Measurements from ENCODE around the gene FARP1. TPM values are rescaled to one million over a fixed set of nuclear protein-coding genes. Genes with fewer than 3 reads are reported as not detected.
A peak's percentile ranks its signal among the peaks of the same experiment; 100 is the strongest.
"Not testable (repeated sequence)": the region's sequence is repeated elsewhere in the genome, so short reads cannot be mapped to it uniquely, and the experiment has no call there.

The FARP1 gene
- total RNA-seq, 6 experiments from 2014 or later = 44.9 to 104 (median 80.0) TPM

DNA sequence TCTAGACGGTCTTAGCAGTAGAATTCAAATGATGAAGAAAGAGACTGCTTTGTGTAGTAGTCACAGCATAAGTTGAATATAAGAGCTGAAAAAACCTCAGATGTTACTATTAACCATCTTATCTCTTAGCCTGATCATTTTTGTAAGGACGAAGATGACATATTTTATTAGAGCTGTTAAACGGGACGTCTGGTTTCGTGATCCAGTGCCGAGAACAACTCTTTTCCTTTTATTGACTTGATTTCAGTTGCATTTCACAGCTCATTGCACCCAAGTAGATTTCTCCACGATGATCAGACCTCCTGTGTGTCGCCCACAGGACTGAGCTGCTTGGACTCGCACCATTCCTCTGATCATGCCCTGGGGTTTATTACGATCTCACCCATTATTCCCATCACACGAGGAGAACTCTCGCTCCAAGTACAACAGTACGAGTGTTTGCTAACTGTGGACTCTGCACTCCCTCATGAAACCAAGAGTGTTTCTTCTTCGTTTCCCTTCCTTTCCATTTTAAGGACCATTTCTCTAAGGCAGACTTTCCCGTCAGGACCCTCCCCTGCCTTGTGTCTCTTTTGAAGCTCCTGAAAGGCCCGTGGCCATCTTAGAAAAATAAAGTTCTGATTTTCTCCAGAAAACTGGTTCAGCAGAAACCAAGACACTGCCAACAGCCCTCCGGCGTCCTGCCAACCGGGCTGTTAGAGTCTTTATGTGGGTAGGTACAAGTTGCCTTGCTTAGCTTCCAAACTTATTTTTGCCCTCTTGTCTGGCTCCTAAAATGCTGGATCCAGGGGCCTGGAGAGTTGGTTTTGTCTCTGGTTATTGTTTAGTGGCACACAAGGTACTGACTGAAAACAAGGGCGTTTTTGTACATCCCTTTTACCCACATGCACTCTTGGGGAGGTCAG, 82.4 kb downstream of the FARP1 start:
- Histone ChIP-seq H3K4me3 (no peak overlapping the region), H3K36me3 (no peaks in the 10 kb centered on the region), H3K9me3 (no peaks in the 10 kb centered on the region), H3K27me3 (no peaks in the 10 kb centered on the region), H3K4me1 (peaks cover 0 to 35% (median 9%) of the 10 kb centered on the region in 4 donors), H3K27ac (peak overlapping the region in 2 of 3 donors; percentile 33 to 51)
- intact Hi-C loops (cut with DNase I) = no loop called here
- no peak for DNase-seq
- TF ChIP-seq, protein P1, sequence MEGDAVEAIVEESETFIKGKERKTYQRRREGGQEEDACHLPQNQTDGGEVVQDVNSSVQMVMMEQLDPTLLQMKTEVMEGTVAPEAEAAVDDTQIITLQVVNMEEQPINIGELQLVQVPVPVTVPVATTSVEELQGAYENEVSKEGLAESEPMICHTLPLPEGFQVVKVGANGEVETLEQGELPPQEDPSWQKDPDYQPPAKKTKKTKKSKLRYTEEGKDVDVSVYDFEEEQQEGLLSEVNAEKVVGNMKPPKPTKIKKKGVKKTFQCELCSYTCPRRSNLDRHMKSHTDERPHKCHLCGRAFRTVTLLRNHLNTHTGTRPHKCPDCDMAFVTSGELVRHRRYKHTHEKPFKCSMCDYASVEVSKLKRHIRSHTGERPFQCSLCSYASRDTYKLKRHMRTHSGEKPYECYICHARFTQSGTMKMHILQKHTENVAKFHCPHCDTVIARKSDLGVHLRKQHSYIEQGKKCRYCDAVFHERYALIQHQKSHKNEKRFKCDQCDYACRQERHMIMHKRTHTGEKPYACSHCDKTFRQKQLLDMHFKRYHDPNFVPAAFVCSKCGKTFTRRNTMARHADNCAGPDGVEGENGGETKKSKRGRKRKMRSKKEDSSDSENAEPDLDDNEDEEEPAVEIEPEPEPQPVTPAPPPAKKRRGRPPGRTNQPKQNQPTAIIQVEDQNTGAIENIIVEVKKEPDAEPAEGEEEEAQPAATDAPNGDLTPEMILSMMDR (IDR thresholded peaks at IDR 0.05) = no peak
- no peak for TF ChIP-seq POLR2A (IDR thresholded peaks at IDR 0.05)
- WGBS (ENCODE audit: insufficient coverage, low coverage, low lambda C conversion rate, missing lambda C conversion rate) = 57% methylated on average over 19 of the region's 20 CpGs
- peak; percentile 56 to 81 (median 75) for ATAC-seq

DNA sequence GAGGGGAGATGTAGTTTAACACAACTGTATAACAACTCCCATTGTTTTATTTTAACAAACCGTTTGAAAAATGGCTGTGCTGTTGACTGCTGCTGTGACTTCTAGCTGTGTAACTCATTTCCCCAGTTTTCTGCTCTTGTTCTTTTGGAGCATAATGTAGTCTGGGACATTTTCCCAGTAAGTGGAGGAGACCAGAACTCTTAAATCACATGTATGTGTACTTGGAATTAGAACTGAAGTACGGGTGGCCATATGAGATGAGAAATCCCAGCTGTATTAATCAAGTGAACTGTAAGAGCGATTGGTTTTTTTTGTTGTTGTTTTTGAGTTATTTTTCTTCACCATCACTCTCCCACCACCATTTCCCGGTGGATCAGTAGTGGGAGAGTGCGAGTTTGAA, 83.6 kb downstream of the FARP1 start:
- DNase-seq (no peak), ATAC-seq (no peak)
- H3K27me3 ChIP-seq = no peaks in the 10 kb centered on the region
- TF ChIP-seq, protein P1 (IDR thresholded peaks at IDR 0.05) = no peak
- TF ChIP-seq POLR2A (IDR thresholded peaks at IDR 0.05) = no peak
- WGBS (ENCODE audit: insufficient coverage, low coverage, low lambda C conversion rate, missing lambda C conversion rate) = 93% methylated on average over 5 of the region's 5 CpGs
- H3K9me3 ChIP-seq = no peaks in the 10 kb centered on the region
- H3K36me3 ChIP-seq = no peaks in the 10 kb centered on the region
- H3K27ac ChIP-seq = no peak overlapping the region
- intact Hi-C loops (cut with DNase I) = no loop called here
- no peak overlapping the region for H3K4me3 ChIP-seq
- H3K4me1 ChIP-seq = peaks cover 0 to 35% (median 7%) of the 10 kb centered on the region in 4 donors

DNA sequence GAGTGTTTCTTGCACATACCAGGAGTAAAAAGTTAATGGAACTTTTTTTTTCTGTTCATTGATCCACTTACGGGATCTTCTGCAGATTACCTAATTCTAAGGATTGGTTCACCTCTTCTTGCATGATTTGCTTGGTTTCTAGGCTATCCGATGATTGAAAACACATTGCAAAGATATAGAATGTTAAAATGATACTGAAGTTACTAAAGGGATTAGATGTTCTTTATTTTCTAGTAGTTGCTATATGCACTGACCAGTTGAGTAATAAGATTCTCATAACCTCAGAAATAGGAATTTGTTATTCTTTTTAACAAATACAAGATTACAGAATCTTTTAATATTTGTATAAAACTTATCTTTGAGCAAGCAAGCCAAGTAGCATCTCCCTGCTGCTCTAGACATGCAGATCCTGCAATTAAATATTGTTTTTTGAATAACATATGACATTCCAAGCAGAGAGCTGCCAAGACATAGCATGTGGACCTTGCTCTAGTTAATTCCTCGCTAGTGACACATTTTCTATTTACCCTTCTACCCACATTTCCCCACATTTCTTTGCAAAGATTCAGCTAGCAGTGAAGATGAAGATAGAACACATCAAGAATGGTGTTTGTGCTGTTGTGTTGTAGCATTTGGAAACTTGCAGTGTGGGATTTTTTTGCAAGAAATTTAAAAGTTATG, 85.9 kb downstream of the FARP1 start:
- DNase-seq = no peak
- peak overlapping the region in 1 of 3 donors; percentile 2 for H3K27ac ChIP-seq
- TF ChIP-seq POLR2A (IDR thresholded peaks at IDR 0.05) = no peak
- TF ChIP-seq, protein P1 (IDR thresholded peaks at IDR 0.05) = no peak
- 26% methylated on average over 3 of the region's 3 CpGs for WGBS (ENCODE audit: insufficient coverage, low coverage, low lambda C conversion rate, missing lambda C conversion rate)
- H3K4me3 ChIP-seq = no peak overlapping the region
- H3K36me3 ChIP-seq = no peaks in the 10 kb centered on the region
- peak; percentile 49 to 78 (median 66) for ATAC-seq
- no peaks in the 10 kb centered on the region for H3K27me3 ChIP-seq
- intact Hi-C loops (cut with DNase I) = no loop called here
- no peaks in the 10 kb centered on the region for H3K9me3 ChIP-seq
- peaks cover 0 to 43% (median 8%) of the 10 kb centered on the region in 4 donors for H3K4me1 ChIP-seq

DNA sequence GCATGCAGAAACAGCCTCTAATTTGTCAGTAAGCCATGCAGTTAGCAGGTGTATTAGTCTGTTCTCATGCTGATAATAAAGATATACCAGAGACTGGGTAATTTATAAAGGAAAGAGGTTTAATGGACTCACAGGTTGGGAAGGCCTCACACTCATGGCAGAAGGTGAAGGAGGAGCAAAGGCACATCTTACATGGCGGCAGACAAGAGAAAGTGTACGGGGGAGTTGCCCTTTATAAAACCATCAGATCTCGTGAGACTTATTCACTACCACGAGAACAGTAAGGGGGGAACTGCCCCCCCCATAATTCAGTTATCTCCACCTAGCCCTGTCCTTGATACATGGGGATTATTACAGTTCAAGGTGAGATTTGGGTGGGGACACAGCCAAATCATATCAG, 87.9 kb downstream of the FARP1 start:
- H3K9me3 ChIP-seq; H3K4me3 ChIP-seq; H3K27me3 ChIP-seq; ATAC-seq; H3K36me3 ChIP-seq; H3K27ac ChIP-seq; DNase-seq; intact Hi-C loops (cut with DNase I): not testable (repeated sequence)
- H3K4me1 ChIP-seq = peaks cover 0 to 40% (median 14%) of the 10 kb centered on the region in 4 donors
- WGBS (ENCODE audit: insufficient coverage, low coverage, low lambda C conversion rate, missing lambda C conversion rate) = 100% methylated on average over 2 of the region's 4 CpGs

DNA sequence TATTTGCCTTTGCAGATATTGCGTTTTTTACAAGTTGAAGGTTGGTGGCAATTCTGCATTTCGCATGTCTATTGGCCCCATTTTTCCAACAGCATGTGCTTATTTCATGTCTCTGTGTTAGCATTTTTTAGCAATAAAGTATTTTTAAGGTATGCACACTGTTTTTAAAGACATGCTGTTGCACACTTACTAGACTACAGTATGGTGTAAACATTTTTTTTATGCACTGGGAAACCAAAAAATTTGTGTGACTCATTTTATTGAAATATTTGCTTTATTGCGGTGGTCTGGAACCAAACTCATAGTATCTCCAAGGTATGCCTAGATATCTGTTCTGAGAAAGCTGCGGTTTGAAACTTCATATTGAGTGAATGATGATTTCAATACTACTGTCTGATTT, 89.6 kb downstream of the FARP1 start:
- Histone ChIP-seq H3K36me3 (no peaks in the 10 kb centered on the region), H3K27me3 (no peaks in the 10 kb centered on the region), H3K27ac (no peak overlapping the region), H3K9me3 (no peaks in the 10 kb centered on the region), H3K4me1 (peaks cover 0 to 40% (median 14%) of the 10 kb centered on the region in 4 donors), H3K4me3 (no peak overlapping the region)
- DNase-seq = no peak
- TF ChIP-seq, protein P1 (IDR thresholded peaks at IDR 0.05) = no peak
- no peak for TF ChIP-seq POLR2A (IDR thresholded peaks at IDR 0.05)
- 88% methylated on average over 4 of the region's 4 CpGs for WGBS (ENCODE audit: insufficient coverage, low coverage, low lambda C conversion rate, missing lambda C conversion rate)
- ATAC-seq = no peak
- intact Hi-C loops (cut with DNase I) = no loop called here
